Hepatic stellate cell (primary cell): Measurements from ENCODE around the gene ZNF428.
"Not testable (repeated sequence)": the region's sequence is repeated elsewhere in the genome, so short reads cannot be mapped to it uniquely, and the experiment has no call there.

Experiments
- DNase-seq: peaks from one replicate; pipeline ENCODE4 v3.0.0; 2011; ENCODE audit warnings: low spot score

The ZNF428 gene

GRCh38 chr19:43616954-43617353 lies 2.5 kb downstream of the ZNF428 start:
- DNase-seq, result no peak

GRCh38 chr19:43616306-43616705 lies 3.1 kb downstream of the ZNF428 start:
- DNase-seq, result no peak

- DNase-seq, result no peak
Observed at GRCh38 chr19:43612374-43612773, 7.1 kb downstream of the ZNF428 start.

- no peak for DNase-seq
Observed at GRCh38 chr19:43611788-43612187, 7.6 kb downstream of the ZNF428 start, which contains the start of gene SRRM5. Gene SRRM5, plus strand, starts transcription at chr19:43612088. Its CDS starts 34 bp downstream, at chr19:43612122.

GRCh38 chr19:43610493-43610892 lies 8.9 kb downstream of the ZNF428 start:
- no peak for DNase-seq

GRCh38 chr19:43609872-43610271 lies 9.6 kb downstream of the ZNF428 start:
- DNase-seq, result no peak

- DNase-seq, result no peak
Observed at GRCh38 chr19:43607238-43608205, 11.9 kb downstream of the ZNF428 start.

- no peak for DNase-seq
Observed at GRCh38 chr19:43606569-43607229, 12.7 kb downstream of the ZNF428 start.

GRCh38 chr19:43605875-43606568 lies 13.4 kb downstream of the ZNF428 start:
- DNase-seq, result no peak

- not testable (repeated sequence) for DNase-seq
Observed at GRCh38 chr19:43600326-43600725, 19.1 kb downstream of the ZNF428 start.

- DNase-seq, result no peak
Observed at GRCh38 chr19:43599635-43600295, 19.7 kb downstream of the ZNF428 start.

GRCh38 chr19:43598445-43599240 lies 20.8 kb downstream of the ZNF428 start:
- DNase-seq, result no peak

GRCh38 chr19:43597876-43598275 lies 21.6 kb downstream of the ZNF428 start:
- DNase-seq, result no peak

- DNase-seq, result no peak
Observed at GRCh38 chr19:43596842-43597461, 22.5 kb downstream of the ZNF428 start.

- peak; percentile 100 for DNase-seq
Observed at GRCh38 chr19:43595999-43596841, 23.2 kb downstream of the ZNF428 start, which contains the start of the genes IRGQ and ZNF576. Gene IRGQ, minus strand, starts transcription at chr19:43596134. Its CDS starts 796 bp downstream, at chr19:43595338. Gene ZNF576, plus strand, starts transcription at chr19:43596595. Its CDS starts 514 bp downstream, at chr19:43597109.

GRCh38 chr19:43595605-43595998 lies 23.8 kb downstream of the ZNF428 start:
- no peak for DNase-seq

- peak; percentile 49 for DNase-seq
Observed at GRCh38 chr19:43594710-43595604, 24.5 kb downstream of the ZNF428 start.

- DNase-seq, result no peak
Observed at GRCh38 chr19:43594081-43594697, 25.2 kb downstream of the ZNF428 start.
